GM23338 (cell line): ENCODE measurements around the gene PLEKHA7. TPM values are rescaled to one million over a fixed set of nuclear protein-coding genes. Genes with fewer than 3 reads are reported as not detected.

Source experiments
- ATAC-seq: fragments of 200-7000 bp; cut with Tn5 transposase; 3 replicates; pipeline ENCODE4 v1.9.1; 2020
- DNase-seq: peaks from one replicate; pipeline ENCODE4 v3.0.0-alpha.2; 2015; ENCODE audit warnings: low spot score
- H2AFZ ChIP-seq: fragments of 200-600 bp; sonication (generic); 2 replicates; pipeline ENCODE4 v1.8.0; 2016; ENCODE audit warnings: antibody characterized with exemption, mild to moderate bottlenecking, moderate library complexity
- H3F3A ChIP-seq: fragments of 200-600 bp; sonication (generic); replicated peaks from 2 replicates; pipeline ENCODE4 v1.8.0; 2017; ENCODE audit warnings: antibody characterized with exemption, mixed run types, low read depth
- H3K27ac ChIP-seq: fragments of 200-600 bp; sonication (generic); 2 replicates; pipeline ENCODE4 v1.6.1; 2016; ENCODE audit warnings: low read depth
- H3K27me3 ChIP-seq: fragments of 200-600 bp; sonication (generic); 2 replicates; pipeline ENCODE4 v1.8.0; 2016; ENCODE audit warnings: mild to moderate bottlenecking, mixed run types, moderate library complexity; ENCODE audit not compliant: insufficient read depth
- H3K36me3 ChIP-seq: fragments of 200-600 bp; sonication (generic); 2 replicates; pipeline ENCODE4 v1.8.0; 2016; ENCODE audit warnings: mild to moderate bottlenecking; ENCODE audit not compliant: insufficient read depth
- H3K4me1 ChIP-seq: fragments of 200-600 bp; sonication (generic); 2 replicates; pipeline ENCODE4 v1.8.0; 2016; ENCODE audit warnings: mild to moderate bottlenecking, moderate library complexity; ENCODE audit not compliant: insufficient read depth
- H3K4me2 ChIP-seq: fragments of 200-600 bp; sonication (generic); 2 replicates; pipeline ENCODE4 v1.7.1; 2017; ENCODE audit warnings: mixed run types
- H3K4me3 ChIP-seq: fragments of 200-600 bp; sonication (generic); 2 replicates; pipeline ENCODE4 v1.6.1; 2016; ENCODE audit warnings: mixed run types
- H3K79me2 ChIP-seq: fragments of 200-600 bp; sonication (generic); replicated peaks from 2 replicates; pipeline ENCODE4 v1.8.0; 2017; ENCODE audit warnings: mild to moderate bottlenecking; ENCODE audit not compliant: insufficient read depth
- H3K9me2 ChIP-seq: fragments of 200-600 bp; sonication (generic); 2 replicates; pipeline ENCODE4 v1.8.0; 2017; ENCODE audit not compliant: insufficient read depth
- H4K20me1 ChIP-seq: fragments of 200-600 bp; sonication (generic); replicated peaks from 2 replicates; pipeline ENCODE4 v1.8.0; 2017; ENCODE audit warnings: mild to moderate bottlenecking; ENCODE audit not compliant: insufficient read depth
- H3K27ac Mint-ChIP-seq: 2 replicates; pipeline ENCODE4 v1.8.0; 2020; ENCODE audit warnings: inconsistent platforms, mild to moderate bottlenecking, moderate library complexity, mixed read lengths
- H3K27me3 Mint-ChIP-seq: 3 replicates; pipeline ENCODE4 v1.8.0; 2022; ENCODE audit warnings: low read depth, mild to moderate bottlenecking, moderate library complexity, mixed read lengths, inconsistent platforms; ENCODE audit not compliant: insufficient read depth, poor library complexity
- H3K36me3 Mint-ChIP-seq: 3 replicates; pipeline ENCODE4 v1.8.0; 2021; ENCODE audit warnings: low read depth, mild to moderate bottlenecking, inconsistent platforms, moderate library complexity, mixed read lengths
- H3K4me1 Mint-ChIP-seq: 3 replicates; pipeline ENCODE4 v1.8.0; 2020; ENCODE audit warnings: mild to moderate bottlenecking, inconsistent platforms, mixed read lengths
- H3K4me3 Mint-ChIP-seq: 3 replicates; pipeline ENCODE4 v1.8.0; 2021; ENCODE audit warnings: moderate library complexity, mild to moderate bottlenecking, inconsistent platforms, mixed read lengths
- H3K9me3 Mint-ChIP-seq: 3 replicates; pipeline ENCODE4 v1.8.0; 2020; ENCODE audit warnings: moderate library complexity, mild to moderate bottlenecking, inconsistent platforms, mixed read lengths
- CREB1 ChIP-seq: fragments of 250-450 bp; sonication (Bioruptor Pico); IDR thresholded peaks from 2 replicates; pipeline ENCODE4 v1.5.0; 2020; ENCODE audit warnings: low read depth, mild to moderate bottlenecking, moderate library complexity
- CTCF ChIP-seq, 2 experiments: fragments of 200-600 bp in 1 of 2; sonication (generic) in 1 of 2; conservative IDR thresholded peaks; 2 replicates each; pipeline versions ENCODE4 v1.5.1 to v1.6.1; 2016 to 2017; ENCODE audit warnings: antibody characterized with exemption in 2 of 2, low read depth in 2 of 2, mild to moderate bottlenecking in 2 of 2, moderate library complexity in 1 of 2
- ETS1 ChIP-seq: IDR thresholded peaks from 2 replicates; pipeline ENCODE4 v1.6.1; 2016; ENCODE audit warnings: antibody characterized with exemption
- EZH2 ChIP-seq: fragments of 200-600 bp; sonication (generic); IDR thresholded peaks from one replicate; pipeline ENCODE4 v1.8.0; 2017; ENCODE audit warnings: antibody characterized with exemption, mild to moderate bottlenecking, low read depth; ENCODE audit not compliant: unreplicated experiment
- EZH2phosphoT487 ChIP-seq: fragments of 200-600 bp; sonication (generic); IDR thresholded peaks from one replicate; pipeline ENCODE4 v1.8.1; 2018; ENCODE audit warnings: antibody characterized with exemption; ENCODE audit not compliant: unreplicated experiment
- JUNB ChIP-seq: IDR thresholded peaks from one replicate; pipeline ENCODE4 v1.6.1; 2016; ENCODE audit warnings: antibody characterized with exemption; ENCODE audit not compliant: unreplicated experiment
- NANOG ChIP-seq: IDR thresholded peaks from 2 replicates; pipeline ENCODE4 v1.6.1; 2016; ENCODE audit warnings: antibody characterized with exemption, borderline replicate concordance
- POLR2AphosphoS5 ChIP-seq: IDR thresholded peaks from 2 replicates; pipeline ENCODE4 v1.6.1; 2016; ENCODE audit warnings: antibody characterized with exemption, low read depth
- REST ChIP-seq: IDR thresholded peaks from one replicate; pipeline ENCODE4 v1.6.1; 2018; ENCODE audit warnings: antibody characterized with exemption; ENCODE audit not compliant: unreplicated experiment
- STAT1 ChIP-seq: IDR thresholded peaks from one replicate; pipeline ENCODE4 v1.6.1; 2016; ENCODE audit warnings: antibody characterized with exemption; ENCODE audit not compliant: unreplicated experiment
- ZNF114 ChIP-seq: fragments of 250-450 bp; sonication (Bioruptor Pico); IDR thresholded peaks from 2 replicates; pipeline ENCODE4 v1.5.0; 2020; ENCODE audit warnings: mild to moderate bottlenecking, moderate library complexity
- ZNF331 ChIP-seq: fragments of 250-450 bp; sonication (Bioruptor Pico); IDR thresholded peaks from 2 replicates; pipeline ENCODE4 v1.5.0; 2020; ENCODE audit warnings: low read depth, mild to moderate bottlenecking, moderate library complexity
- ZNF462 ChIP-seq: fragments of 250-450 bp; sonication (Bioruptor Pico); IDR thresholded peaks from 2 replicates; pipeline ENCODE4 v1.5.0; 2020; ENCODE audit warnings: mild to moderate bottlenecking, moderate library complexity
- polyA plus RNA-seq: library from polyadenylated mRNA; unstranded; fragments of >200 nt; fragmentation: Nextera tagmentation; extraction: Ambion mirVana; gene quantifications from 2 replicates; pipeline ENCODE4 v1.2.1, GENCODE V29; 2016
- total RNA-seq: library from RNA; depleted of rRNA; stranded (reverse); fragments of >200 nt; shearing (Covaris generic); gene quantifications from 2 replicates; pipeline ENCODE4 v1.2.3, GENCODE V29; 2014

PLEKHA7 gene
- total and polyA plus RNA-seq, 2 experiments from 2014 or later, result 9.7 to 15.8 TPM

- Histone ChIP-seq H3K4me2 (no peak overlapping the region), H4K20me1 (no peaks in the 10 kb centered on the region), H3K4me1 (no peaks in the 10 kb centered on the region), H3K27me3 (no peaks in the 10 kb centered on the region), H3K4me3 (no peak overlapping the region), H3K9me2 (no peaks in the 10 kb centered on the region), H3F3A (no peaks in the 10 kb centered on the region), H3K36me3 (no peaks in the 10 kb centered on the region), H2AFZ (no peak overlapping the region), H3K27ac (no peak overlapping the region), H3K79me2 (no peaks in the 10 kb centered on the region)
- TF ChIP-seq EZH2 (no peak), ZNF331 (CRISPR knock-in tag) (no peak), REST (no peak), NANOG (no peak), CREB1 (CRISPR knock-in tag) (no peak), STAT1 (no peak), POLR2AphosphoS5 (no peak), JUNB (no peak), ZNF462 (CRISPR knock-in tag) (no peak), EZH2phosphoT487 (no peak), ETS1 (no peak), ZNF114 (CRISPR knock-in tag) (no peak), CTCF (conservative IDR thresholded peaks at IDR 0.05; ENCODE audit: low read depth in 2 of 2) (no peak)
- Mint-ChIP-seq H3K36me3 (peaks cover 10% of the 10 kb centered on the region; the same call in 2 of the 3 replicates), H3K27me3 (peaks cover 2% of the 10 kb centered on the region), H3K27ac (no peak overlapping the region), H3K9me3 (no peaks in the 10 kb centered on the region), H3K4me1 (no peaks in the 10 kb centered on the region; the same call in 2 of the 3 replicates), H3K4me3 (no peak overlapping the region)
- DNase-seq, result no peak
- ATAC-seq, result no peak
Observed at GRCh38 chr11:16844268-16844771, 169.9 kb downstream of the PLEKHA7 start.
